ENCODE measurements around the gene CILP. TPM values are rescaled to one million over a fixed set of nuclear protein-coding genes. Genes with fewer than 3 reads are reported as not detected.

CILP gene
- total and polyA plus RNA-seq, 2 experiments from 2014 or later: 0.03 TPM; not detected in 1

DNA sequence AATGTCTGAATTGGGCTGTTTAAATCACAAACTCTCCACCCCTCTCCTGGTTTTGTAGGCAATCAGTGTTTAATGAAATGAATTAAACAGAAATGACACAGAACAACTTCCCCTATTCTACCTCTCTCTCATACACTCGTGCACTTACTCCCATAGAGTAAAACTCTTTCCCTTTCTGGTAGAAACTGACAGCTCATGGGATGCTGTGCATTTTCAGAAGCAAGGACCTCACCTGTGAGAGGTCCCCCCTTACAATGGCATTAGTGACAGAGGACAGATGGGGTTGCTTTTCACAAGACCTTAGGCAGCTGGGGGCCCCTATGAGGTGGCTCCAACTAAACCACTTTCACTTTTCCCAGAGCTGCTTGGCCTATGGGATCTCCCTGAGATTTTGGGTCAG is 43.5 kb upstream of the CILP start:
- Mint-ChIP-seq H3K4me1 (0 out of 3 replicates have a peak, but pooled peaks cover 2% of the 10 kb centered on the region), H3K4me3 (no peak overlapping the region), H3K27ac (no peak overlapping the region), H3K9me3 (no peaks in the 10 kb centered on the region), H3K27me3 (ENCODE audit: insufficient read depth, low read depth, poor library complexity) (no peaks in the 10 kb centered on the region), H3K36me3 (ENCODE audit: low read depth) (no peaks in the 10 kb centered on the region)
- no peak overlapping the region for H3K27ac ChIP-seq (ENCODE audit: low read depth)
- no peaks in the 10 kb centered on the region for H3F3A ChIP-seq (replicated peaks; ENCODE audit: low read depth)
- no peak overlapping the region for H2AFZ ChIP-seq
- no peaks in the 10 kb centered on the region for H3K27me3 ChIP-seq (ENCODE audit: insufficient read depth)
- no peak for DNase-seq (ENCODE audit: low spot score)
- no peaks in the 10 kb centered on the region for H3K4me1 ChIP-seq (ENCODE audit: insufficient read depth)
- no peak overlapping the region for H3K4me3 ChIP-seq
- TF ChIP-seq ZNF331 (CRISPR knock-in tag; IDR thresholded peaks at IDR 0.05; ENCODE audit: low read depth) (no peak), CREB1 (CRISPR knock-in tag; IDR thresholded peaks at IDR 0.05; ENCODE audit: low read depth) (no peak)
- no peak for ATAC-seq
- no peaks in the 10 kb centered on the region for H4K20me1 ChIP-seq (replicated peaks; ENCODE audit: insufficient read depth)
- H3K79me2 ChIP-seq (replicated peaks; ENCODE audit: insufficient read depth): no peaks in the 10 kb centered on the region
- no peaks in the 10 kb centered on the region for H3K36me3 ChIP-seq (ENCODE audit: insufficient read depth)
- no peak overlapping the region for H3K4me2 ChIP-seq
- no peaks in the 10 kb centered on the region for H3K9me2 ChIP-seq (ENCODE audit: insufficient read depth)

DNA sequence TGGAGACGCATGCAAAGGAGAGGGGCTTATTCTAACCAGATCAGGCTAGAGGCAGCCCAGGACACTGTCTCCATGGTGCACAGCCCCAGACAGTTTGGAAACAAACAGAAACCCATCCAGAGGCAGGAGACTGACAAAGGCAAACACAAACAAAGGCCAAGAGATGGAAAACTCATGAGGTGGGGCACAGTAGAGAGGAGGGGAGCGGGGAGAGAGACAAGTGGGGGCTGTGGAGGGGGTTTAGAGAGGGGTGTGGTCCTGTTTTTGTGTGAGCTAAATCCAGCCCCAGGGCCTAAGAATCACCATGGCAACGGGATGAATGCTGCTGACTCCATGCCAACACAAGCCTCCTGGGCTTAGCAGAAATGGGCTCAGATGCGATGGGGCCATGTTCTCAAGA is 43.1 kb upstream of the CILP start:
- Histone ChIP-seq H4K20me1 (replicated peaks; ENCODE audit: insufficient read depth) (no peaks in the 10 kb centered on the region), H3K4me2 (no peak overlapping the region), H3K4me3 (no peak overlapping the region), H3K36me3 (ENCODE audit: insufficient read depth) (no peaks in the 10 kb centered on the region), H3K4me1 (ENCODE audit: insufficient read depth) (no peaks in the 10 kb centered on the region), H2AFZ (no peak overlapping the region), H3K27ac (ENCODE audit: low read depth) (no peak overlapping the region), H3K79me2 (replicated peaks; ENCODE audit: insufficient read depth) (no peaks in the 10 kb centered on the region), H3K9me2 (ENCODE audit: insufficient read depth) (no peaks in the 10 kb centered on the region), H3F3A (replicated peaks; ENCODE audit: low read depth) (no peaks in the 10 kb centered on the region), H3K27me3 (ENCODE audit: insufficient read depth) (no peaks in the 10 kb centered on the region)
- Mint-ChIP-seq H3K27ac (no peak overlapping the region), H3K4me3 (no peak overlapping the region), H3K9me3 (no peaks in the 10 kb centered on the region), H3K36me3 (ENCODE audit: low read depth) (no peaks in the 10 kb centered on the region), H3K27me3 (ENCODE audit: insufficient read depth, low read depth, poor library complexity) (no peaks in the 10 kb centered on the region), H3K4me1 (peaks cover 6% of the 10 kb centered on the region; the same call in 1 of the 3 replicates)
- ATAC-seq: peak; percentile 69
- DNase-seq (ENCODE audit: low spot score): peak; percentile 38
- TF ChIP-seq STAT1 (IDR thresholded peaks at IDR 0.05; ENCODE audit: unreplicated experiment): no peak
- no peak for TF ChIP-seq EZH2 (IDR thresholded peaks at IDR 0.05; ENCODE audit: low read depth, unreplicated experiment)
- no peak for TF ChIP-seq ZNF331 (CRISPR knock-in tag; IDR thresholded peaks at IDR 0.05; ENCODE audit: low read depth)
- TF ChIP-seq, protein P1, sequence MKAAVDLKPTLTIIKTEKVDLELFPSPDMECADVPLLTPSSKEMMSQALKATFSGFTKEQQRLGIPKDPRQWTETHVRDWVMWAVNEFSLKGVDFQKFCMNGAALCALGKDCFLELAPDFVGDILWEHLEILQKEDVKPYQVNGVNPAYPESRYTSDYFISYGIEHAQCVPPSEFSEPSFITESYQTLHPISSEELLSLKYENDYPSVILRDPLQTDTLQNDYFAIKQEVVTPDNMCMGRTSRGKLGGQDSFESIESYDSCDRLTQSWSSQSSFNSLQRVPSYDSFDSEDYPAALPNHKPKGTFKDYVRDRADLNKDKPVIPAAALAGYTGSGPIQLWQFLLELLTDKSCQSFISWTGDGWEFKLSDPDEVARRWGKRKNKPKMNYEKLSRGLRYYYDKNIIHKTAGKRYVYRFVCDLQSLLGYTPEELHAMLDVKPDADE (IDR thresholded peaks at IDR 0.05): no peak
- TF ChIP-seq NANOG (IDR thresholded peaks at IDR 0.05; ENCODE audit: borderline replicate concordance): no peak
- TF ChIP-seq, protein P2, sequence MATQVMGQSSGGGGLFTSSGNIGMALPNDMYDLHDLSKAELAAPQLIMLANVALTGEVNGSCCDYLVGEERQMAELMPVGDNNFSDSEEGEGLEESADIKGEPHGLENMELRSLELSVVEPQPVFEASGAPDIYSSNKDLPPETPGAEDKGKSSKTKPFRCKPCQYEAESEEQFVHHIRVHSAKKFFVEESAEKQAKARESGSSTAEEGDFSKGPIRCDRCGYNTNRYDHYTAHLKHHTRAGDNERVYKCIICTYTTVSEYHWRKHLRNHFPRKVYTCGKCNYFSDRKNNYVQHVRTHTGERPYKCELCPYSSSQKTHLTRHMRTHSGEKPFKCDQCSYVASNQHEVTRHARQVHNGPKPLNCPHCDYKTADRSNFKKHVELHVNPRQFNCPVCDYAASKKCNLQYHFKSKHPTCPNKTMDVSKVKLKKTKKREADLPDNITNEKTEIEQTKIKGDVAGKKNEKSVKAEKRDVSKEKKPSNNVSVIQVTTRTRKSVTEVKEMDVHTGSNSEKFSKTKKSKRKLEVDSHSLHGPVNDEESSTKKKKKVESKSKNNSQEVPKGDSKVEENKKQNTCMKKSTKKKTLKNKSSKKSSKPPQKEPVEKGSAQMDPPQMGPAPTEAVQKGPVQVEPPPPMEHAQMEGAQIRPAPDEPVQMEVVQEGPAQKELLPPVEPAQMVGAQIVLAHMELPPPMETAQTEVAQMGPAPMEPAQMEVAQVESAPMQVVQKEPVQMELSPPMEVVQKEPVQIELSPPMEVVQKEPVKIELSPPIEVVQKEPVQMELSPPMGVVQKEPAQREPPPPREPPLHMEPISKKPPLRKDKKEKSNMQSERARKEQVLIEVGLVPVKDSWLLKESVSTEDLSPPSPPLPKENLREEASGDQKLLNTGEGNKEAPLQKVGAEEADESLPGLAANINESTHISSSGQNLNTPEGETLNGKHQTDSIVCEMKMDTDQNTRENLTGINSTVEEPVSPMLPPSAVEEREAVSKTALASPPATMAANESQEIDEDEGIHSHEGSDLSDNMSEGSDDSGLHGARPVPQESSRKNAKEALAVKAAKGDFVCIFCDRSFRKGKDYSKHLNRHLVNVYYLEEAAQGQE (IDR thresholded peaks at IDR 0.05; ENCODE audit: unreplicated experiment): no peak
- no peak for TF ChIP-seq CREB1 (CRISPR knock-in tag; IDR thresholded peaks at IDR 0.05; ENCODE audit: low read depth)
- TF ChIP-seq, protein P3, sequence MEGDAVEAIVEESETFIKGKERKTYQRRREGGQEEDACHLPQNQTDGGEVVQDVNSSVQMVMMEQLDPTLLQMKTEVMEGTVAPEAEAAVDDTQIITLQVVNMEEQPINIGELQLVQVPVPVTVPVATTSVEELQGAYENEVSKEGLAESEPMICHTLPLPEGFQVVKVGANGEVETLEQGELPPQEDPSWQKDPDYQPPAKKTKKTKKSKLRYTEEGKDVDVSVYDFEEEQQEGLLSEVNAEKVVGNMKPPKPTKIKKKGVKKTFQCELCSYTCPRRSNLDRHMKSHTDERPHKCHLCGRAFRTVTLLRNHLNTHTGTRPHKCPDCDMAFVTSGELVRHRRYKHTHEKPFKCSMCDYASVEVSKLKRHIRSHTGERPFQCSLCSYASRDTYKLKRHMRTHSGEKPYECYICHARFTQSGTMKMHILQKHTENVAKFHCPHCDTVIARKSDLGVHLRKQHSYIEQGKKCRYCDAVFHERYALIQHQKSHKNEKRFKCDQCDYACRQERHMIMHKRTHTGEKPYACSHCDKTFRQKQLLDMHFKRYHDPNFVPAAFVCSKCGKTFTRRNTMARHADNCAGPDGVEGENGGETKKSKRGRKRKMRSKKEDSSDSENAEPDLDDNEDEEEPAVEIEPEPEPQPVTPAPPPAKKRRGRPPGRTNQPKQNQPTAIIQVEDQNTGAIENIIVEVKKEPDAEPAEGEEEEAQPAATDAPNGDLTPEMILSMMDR (conservative IDR thresholded peaks at IDR 0.05; ENCODE audit: low read depth in 2 of 2): no peak
- no peak for TF ChIP-seq POLR2AphosphoS5 (IDR thresholded peaks at IDR 0.05; ENCODE audit: low read depth)
- no peak for TF ChIP-seq ZNF114 (CRISPR knock-in tag; IDR thresholded peaks at IDR 0.05)
- TF ChIP-seq EZH2phosphoT487 (IDR thresholded peaks at IDR 0.05; ENCODE audit: unreplicated experiment): no peak
